Liver (tissue), 9 donors: Measurements from ENCODE around the gene FRMD6. TPM values are rescaled to one million over a fixed set of nuclear protein-coding genes. Genes with fewer than 3 reads are reported as not detected.

ENCODE experiments used
- DNase-seq: peaks from one replicate; pipeline ENCODE4 v3.0.0-alpha.2; 2017; ENCODE audit warnings: low spot score
- H3K27ac ChIP-seq, 2 donors: one replicate each; pipeline ENCODE4 v1.7.0; 2013; ENCODE audit warnings: inconsistent platforms in 2 of 2, low read length in 2 of 2, control low read depth in 1 of 2, low read depth in 1 of 2, mild to moderate bottlenecking in 1 of 2
- H3K27me3 ChIP-seq, 4 donors: one replicate each; pipeline versions ENCODE4 v1.6.1 to v1.7.0; 2013; ENCODE audit warnings: low read length in 3 of 4, inconsistent platforms in 1 of 4, mild to moderate bottlenecking in 1 of 4, moderate library complexity in 1 of 4; ENCODE audit not compliant: control insufficient read depth in 4 of 4, insufficient read depth in 4 of 4
- H3K36me3 ChIP-seq, 4 donors: one replicate each; pipeline versions ENCODE4 v1.6.1 to v1.7.0; 2013; ENCODE audit warnings: low read length in 3 of 4, mild to moderate bottlenecking in 3 of 4, low read depth in 1 of 4, moderate library complexity in 1 of 4; ENCODE audit not compliant: control insufficient read depth in 4 of 4, insufficient read depth in 3 of 4
- H3K4me1 ChIP-seq, 4 donors: one replicate each; pipeline versions ENCODE4 v1.6.1 to v1.7.0; 2013; ENCODE audit warnings: low read length in 3 of 4, mild to moderate bottlenecking in 3 of 4, moderate library complexity in 1 of 4; ENCODE audit not compliant: control insufficient read depth in 4 of 4, insufficient read depth in 4 of 4
- H3K4me3 ChIP-seq, 3 donors: one replicate each; pipeline versions ENCODE4 v1.6.1 to v1.7.0; 2013; ENCODE audit warnings: low read length in 3 of 3, control low read depth in 1 of 3, low read depth in 1 of 3, mild to moderate bottlenecking in 1 of 3
- H3K9ac ChIP-seq, 2 donors: one replicate each; pipeline ENCODE4 v1.7.0; 2013; ENCODE audit warnings: low read length in 2 of 2, mild to moderate bottlenecking in 2 of 2, moderate library complexity in 2 of 2, control low read depth in 1 of 2, low read depth in 1 of 2
- H3K9me3 ChIP-seq, 4 donors: one replicate each; pipeline versions ENCODE4 v1.6.1 to v1.7.0; 2013; ENCODE audit warnings: low read length in 3 of 4; ENCODE audit not compliant: control insufficient read depth in 4 of 4
- EGR1 ChIP-seq, 2 donors: IDR thresholded peaks; 2 replicates each; pipeline ENCODE4 v1.6.1; 2016 to 2018; ENCODE audit warnings: antibody characterized with exemption in 2 of 2, low read depth in 2 of 2
- FOXA1 ChIP-seq: IDR thresholded peaks from 2 replicates; pipeline ENCODE4 v1.6.1; 2016; ENCODE audit warnings: antibody characterized with exemption
- FOXA2 ChIP-seq: IDR thresholded peaks from 2 replicates; pipeline ENCODE4 v1.6.1; 2016; ENCODE audit warnings: antibody characterized with exemption
- GABPA ChIP-seq, 2 donors: IDR thresholded peaks in 1 of 2; conservative IDR thresholded peaks in 1 of 2; 2 replicates each; pipeline ENCODE4 v1.6.1; 2016; ENCODE audit warnings: antibody characterized with exemption in 2 of 2, mild to moderate bottlenecking in 1 of 2, moderate library complexity in 1 of 2
- HNF4A ChIP-seq, 2 donors: conservative IDR thresholded peaks; 2 replicates each; pipeline ENCODE4 v1.6.1; 2016; ENCODE audit warnings: antibody characterized with exemption in 2 of 2, mild to moderate bottlenecking in 2 of 2
- HNF4G ChIP-seq: IDR thresholded peaks from 2 replicates; pipeline ENCODE4 v1.6.1; 2016; ENCODE audit warnings: antibody characterized with exemption
- JUND ChIP-seq, 2 donors: IDR thresholded peaks; 2 replicates each; pipeline ENCODE4 v1.6.1; 2016; ENCODE audit warnings: antibody characterized with exemption in 2 of 2
- RAD21 ChIP-seq, 2 donors: IDR thresholded peaks; 2 replicates each; pipeline ENCODE4 v1.6.1; 2016; ENCODE audit warnings: antibody characterized with exemption in 2 of 2, mild to moderate bottlenecking in 2 of 2
- RXRA ChIP-seq, 2 donors: IDR thresholded peaks; 2 replicates each; pipeline ENCODE4 v1.6.1; 2017 to 2018; ENCODE audit warnings: antibody characterized with exemption in 2 of 2, mild to moderate bottlenecking in 1 of 2
- SP1 ChIP-seq: IDR thresholded peaks from 2 replicates; pipeline ENCODE4 v1.6.1; 2018; ENCODE audit warnings: antibody characterized with exemption, mild to moderate bottlenecking
- YY1 ChIP-seq: IDR thresholded peaks from 2 replicates; pipeline ENCODE4 v1.6.1; 2016; ENCODE audit warnings: antibody characterized with exemption, mild to moderate bottlenecking
- WGBS: extraction: QIAGEN DNeasy Blood & Tissue Kit; methylation state at CpG from one replicate; pipeline ENCODE4 v1.1.7; 2013; 5-methylcytosine and 5-hydroxymethylcytosine counted together
- polyA plus RNA-seq, 2 donors: library from polyadenylated mRNA; stranded (reverse) in 1 of 2; unstranded in 1 of 2; fragments of 200-250 nt in 1 of 2; fragments of >200 nt in 1 of 2; fragmentation: Nextera tagmentation in 1 of 2; extraction: Ambion mirVana in 1 of 2; gene quantifications; one replicate each; pipeline versions ENCODE4 v1.2.1 to v1.2.3, GENCODE V29; 2013 to 2015
- total RNA-seq, 2 donors: library from RNA; depleted of rRNA; stranded (reverse); fragments of >200 nt; gene quantifications; one replicate each; pipeline ENCODE4 v1.2.3, GENCODE V29; 2014
- TF ChIP-seq, protein P1 (sequence below): IDR thresholded peaks from 2 replicates; pipeline ENCODE4 v1.6.1; 2016; ENCODE audit warnings: antibody characterized with exemption
- TF ChIP-seq, protein P2 (sequence below): IDR thresholded peaks from 2 replicates; pipeline ENCODE4 v1.6.1; 2016; ENCODE audit warnings: antibody characterized with exemption
- TF ChIP-seq, protein P3 (sequence below): IDR thresholded peaks from 2 replicates; pipeline ENCODE4 v1.6.1; 2016; ENCODE audit warnings: antibody characterized with exemption
- TF ChIP-seq, protein P4 (sequence below): fragments of 150-350 bp; IDR thresholded peaks from 2 replicates; pipeline ENCODE4 v1.5.1; 2017; ENCODE audit warnings: improper control_type of control experiment, low read depth, low read length; ENCODE audit not compliant: missing input control
- TF ChIP-seq, protein P5 (sequence below): IDR thresholded peaks from 2 replicates; pipeline ENCODE4 v1.6.1; 2016; ENCODE audit warnings: antibody characterized with exemption, mild to moderate bottlenecking
- donor health status: healthy.
- donor health status: healthy.
- donor health status: healthy.
- donor health status: healthy.
- donor health status: healthy.

FRMD6 gene
- total and polyA plus RNA-seq, 4 donors: 2.4 to 10.0 (median 3.4) TPM

DNA sequence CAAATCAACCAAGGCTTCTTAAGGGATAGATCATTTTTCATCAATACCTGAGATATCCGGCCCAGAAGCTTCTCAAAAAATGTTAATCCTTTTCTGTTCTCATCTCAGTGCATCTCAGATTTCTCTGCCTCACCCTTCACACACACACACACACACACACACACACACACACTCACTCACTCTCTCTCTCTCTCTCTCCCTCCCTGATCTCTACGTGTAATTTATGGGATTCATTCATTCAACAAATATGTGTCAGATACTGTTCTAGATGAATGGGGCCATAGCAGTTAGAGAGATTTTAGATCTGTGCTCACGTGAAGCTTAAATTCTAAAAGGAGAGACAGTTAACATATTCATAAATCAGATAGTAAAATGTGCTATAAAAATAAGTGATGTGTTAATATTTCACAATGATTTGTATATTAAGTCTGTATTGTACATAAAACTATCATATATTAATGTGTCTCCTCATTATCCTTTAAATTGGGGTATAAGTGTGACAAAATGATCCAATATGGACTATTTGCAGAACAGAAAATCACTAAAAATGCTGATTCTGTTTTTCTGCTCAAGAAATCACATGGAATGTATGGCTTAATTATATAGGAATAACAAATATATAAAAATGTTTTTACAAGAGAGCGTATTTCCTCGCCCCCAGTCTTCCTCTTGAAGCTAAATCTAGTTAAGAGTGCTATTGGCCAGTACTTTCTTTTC, 7.3 kb upstream of the FRMD6 start:
- WGBS: 91% methylated on average over 5 of the region's 5 CpGs
- H3K27ac ChIP-seq: no peak overlapping the region
- DNase-seq: no peak
- H3K27me3 ChIP-seq: no peaks in the 10 kb centered on the region
- no peaks in the 10 kb centered on the region for H3K9me3 ChIP-seq
- no peaks in the 10 kb centered on the region for H3K4me1 ChIP-seq
- H3K9ac ChIP-seq: no peak overlapping the region
- no peak overlapping the region for H3K4me3 ChIP-seq
- H3K36me3 ChIP-seq: no peaks in the 10 kb centered on the region
- TF ChIP-seq FOXA2 (no peak), RAD21 (IDR thresholded peaks at IDR 0.05) (no peak), GABPA (IDR thresholded peaks at IDR 0.05 in 1 of 2, conservative IDR thresholded peaks at IDR 0.05 in 1 of 2) (no peak), FOXA1 (no peak), HNF4G (no peak), SP1 (no peak), HNF4A (conservative IDR thresholded peaks at IDR 0.05) (no peak), YY1 (no peak), EGR1 (IDR thresholded peaks at IDR 0.05; ENCODE audit: low read depth in 2 of 2) (no peak), RXRA (IDR thresholded peaks at IDR 0.05) (no peak), JUND (IDR thresholded peaks at IDR 0.05) (no peak)
- TF ChIP-seq, protein P1, sequence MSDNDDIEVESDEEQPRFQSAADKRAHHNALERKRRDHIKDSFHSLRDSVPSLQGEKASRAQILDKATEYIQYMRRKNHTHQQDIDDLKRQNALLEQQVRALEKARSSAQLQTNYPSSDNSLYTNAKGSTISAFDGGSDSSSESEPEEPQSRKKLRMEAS: no peak
- TF ChIP-seq, protein P2, sequence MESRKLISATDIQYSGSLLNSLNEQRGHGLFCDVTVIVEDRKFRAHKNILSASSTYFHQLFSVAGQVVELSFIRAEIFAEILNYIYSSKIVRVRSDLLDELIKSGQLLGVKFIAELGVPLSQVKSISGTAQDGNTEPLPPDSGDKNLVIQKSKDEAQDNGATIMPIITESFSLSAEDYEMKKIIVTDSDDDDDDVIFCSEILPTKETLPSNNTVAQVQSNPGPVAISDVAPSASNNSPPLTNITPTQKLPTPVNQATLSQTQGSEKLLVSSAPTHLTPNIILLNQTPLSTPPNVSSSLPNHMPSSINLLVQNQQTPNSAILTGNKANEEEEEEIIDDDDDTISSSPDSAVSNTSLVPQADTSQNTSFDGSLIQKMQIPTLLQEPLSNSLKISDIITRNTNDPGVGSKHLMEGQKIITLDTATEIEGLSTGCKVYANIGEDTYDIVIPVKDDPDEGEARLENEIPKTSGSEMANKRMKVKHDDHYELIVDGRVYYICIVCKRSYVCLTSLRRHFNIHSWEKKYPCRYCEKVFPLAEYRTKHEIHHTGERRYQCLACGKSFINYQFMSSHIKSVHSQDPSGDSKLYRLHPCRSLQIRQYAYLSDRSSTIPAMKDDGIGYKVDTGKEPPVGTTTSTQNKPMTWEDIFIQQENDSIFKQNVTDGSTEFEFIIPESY: no peak
- TF ChIP-seq, protein P3, sequence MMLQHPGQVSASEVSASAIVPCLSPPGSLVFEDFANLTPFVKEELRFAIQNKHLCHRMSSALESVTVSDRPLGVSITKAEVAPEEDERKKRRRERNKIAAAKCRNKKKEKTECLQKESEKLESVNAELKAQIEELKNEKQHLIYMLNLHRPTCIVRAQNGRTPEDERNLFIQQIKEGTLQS: no peak

DNA sequence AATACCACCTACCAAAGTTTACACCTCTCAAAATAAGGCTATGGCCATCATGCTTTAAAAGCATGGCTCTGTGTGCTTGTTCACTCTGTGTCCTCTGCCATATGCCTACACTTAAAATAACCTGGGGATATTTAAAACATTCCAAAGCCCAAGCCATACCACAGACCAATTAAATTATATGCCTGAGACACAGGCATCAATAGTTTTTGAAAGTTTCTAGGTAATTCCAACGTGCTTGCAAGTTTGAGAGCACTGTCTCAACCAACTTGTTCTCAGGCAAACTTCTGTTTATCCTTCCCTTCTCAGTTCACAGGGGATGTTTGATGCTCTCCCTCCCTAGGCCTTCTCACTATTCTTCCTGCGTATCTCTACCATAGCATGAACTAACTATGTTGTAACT, 3.4 kb upstream of the FRMD6 start:
- Histone ChIP-seq H3K27me3 (no peaks in the 10 kb centered on the region), H3K27ac (no peak overlapping the region)
- no peak for TF ChIP-seq SP1
- TF ChIP-seq, protein P2: no peak
- TF ChIP-seq, protein P4, sequence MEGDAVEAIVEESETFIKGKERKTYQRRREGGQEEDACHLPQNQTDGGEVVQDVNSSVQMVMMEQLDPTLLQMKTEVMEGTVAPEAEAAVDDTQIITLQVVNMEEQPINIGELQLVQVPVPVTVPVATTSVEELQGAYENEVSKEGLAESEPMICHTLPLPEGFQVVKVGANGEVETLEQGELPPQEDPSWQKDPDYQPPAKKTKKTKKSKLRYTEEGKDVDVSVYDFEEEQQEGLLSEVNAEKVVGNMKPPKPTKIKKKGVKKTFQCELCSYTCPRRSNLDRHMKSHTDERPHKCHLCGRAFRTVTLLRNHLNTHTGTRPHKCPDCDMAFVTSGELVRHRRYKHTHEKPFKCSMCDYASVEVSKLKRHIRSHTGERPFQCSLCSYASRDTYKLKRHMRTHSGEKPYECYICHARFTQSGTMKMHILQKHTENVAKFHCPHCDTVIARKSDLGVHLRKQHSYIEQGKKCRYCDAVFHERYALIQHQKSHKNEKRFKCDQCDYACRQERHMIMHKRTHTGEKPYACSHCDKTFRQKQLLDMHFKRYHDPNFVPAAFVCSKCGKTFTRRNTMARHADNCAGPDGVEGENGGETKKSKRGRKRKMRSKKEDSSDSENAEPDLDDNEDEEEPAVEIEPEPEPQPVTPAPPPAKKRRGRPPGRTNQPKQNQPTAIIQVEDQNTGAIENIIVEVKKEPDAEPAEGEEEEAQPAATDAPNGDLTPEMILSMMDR: no peak
- TF ChIP-seq, protein P5, sequence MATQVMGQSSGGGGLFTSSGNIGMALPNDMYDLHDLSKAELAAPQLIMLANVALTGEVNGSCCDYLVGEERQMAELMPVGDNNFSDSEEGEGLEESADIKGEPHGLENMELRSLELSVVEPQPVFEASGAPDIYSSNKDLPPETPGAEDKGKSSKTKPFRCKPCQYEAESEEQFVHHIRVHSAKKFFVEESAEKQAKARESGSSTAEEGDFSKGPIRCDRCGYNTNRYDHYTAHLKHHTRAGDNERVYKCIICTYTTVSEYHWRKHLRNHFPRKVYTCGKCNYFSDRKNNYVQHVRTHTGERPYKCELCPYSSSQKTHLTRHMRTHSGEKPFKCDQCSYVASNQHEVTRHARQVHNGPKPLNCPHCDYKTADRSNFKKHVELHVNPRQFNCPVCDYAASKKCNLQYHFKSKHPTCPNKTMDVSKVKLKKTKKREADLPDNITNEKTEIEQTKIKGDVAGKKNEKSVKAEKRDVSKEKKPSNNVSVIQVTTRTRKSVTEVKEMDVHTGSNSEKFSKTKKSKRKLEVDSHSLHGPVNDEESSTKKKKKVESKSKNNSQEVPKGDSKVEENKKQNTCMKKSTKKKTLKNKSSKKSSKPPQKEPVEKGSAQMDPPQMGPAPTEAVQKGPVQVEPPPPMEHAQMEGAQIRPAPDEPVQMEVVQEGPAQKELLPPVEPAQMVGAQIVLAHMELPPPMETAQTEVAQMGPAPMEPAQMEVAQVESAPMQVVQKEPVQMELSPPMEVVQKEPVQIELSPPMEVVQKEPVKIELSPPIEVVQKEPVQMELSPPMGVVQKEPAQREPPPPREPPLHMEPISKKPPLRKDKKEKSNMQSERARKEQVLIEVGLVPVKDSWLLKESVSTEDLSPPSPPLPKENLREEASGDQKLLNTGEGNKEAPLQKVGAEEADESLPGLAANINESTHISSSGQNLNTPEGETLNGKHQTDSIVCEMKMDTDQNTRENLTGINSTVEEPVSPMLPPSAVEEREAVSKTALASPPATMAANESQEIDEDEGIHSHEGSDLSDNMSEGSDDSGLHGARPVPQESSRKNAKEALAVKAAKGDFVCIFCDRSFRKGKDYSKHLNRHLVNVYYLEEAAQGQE: no peak
- TF ChIP-seq RAD21 (IDR thresholded peaks at IDR 0.05): no peak
- no peak for TF ChIP-seq YY1
- no peak for TF ChIP-seq HNF4A (conservative IDR thresholded peaks at IDR 0.05)
- no peak for TF ChIP-seq GABPA (IDR thresholded peaks at IDR 0.05 in 1 of 2, conservative IDR thresholded peaks at IDR 0.05 in 1 of 2)
- no peak for TF ChIP-seq FOXA2
- TF ChIP-seq EGR1 (IDR thresholded peaks at IDR 0.05; ENCODE audit: low read depth in 2 of 2): no peak
- TF ChIP-seq, protein P1: no peak
- no peak for TF ChIP-seq HNF4G

More for the DNA sequence above, 3.4 kb upstream of the FRMD6 start:
- no peak for DNase-seq
- H3K36me3 ChIP-seq: no peaks in the 10 kb centered on the region
- H3K4me3 ChIP-seq: no peak overlapping the region
- 77% methylated on average over 2 of the region's 2 CpGs for WGBS
- H3K9ac ChIP-seq: no peak overlapping the region
- H3K4me1 ChIP-seq: peaks cover 0 to 15% (median 9%) of the 10 kb centered on the region in 4 donors
- H3K9me3 ChIP-seq: no peaks in the 10 kb centered on the region
